ENCODE data around the gene CHMP6.

Gene CHMP6

GRCh38 chr17:80970762-80971703 lies 20.6 kb upstream of the CHMP6 start:
- DNase-seq (ENCODE audit: low read depth), result no peak

DNA sequence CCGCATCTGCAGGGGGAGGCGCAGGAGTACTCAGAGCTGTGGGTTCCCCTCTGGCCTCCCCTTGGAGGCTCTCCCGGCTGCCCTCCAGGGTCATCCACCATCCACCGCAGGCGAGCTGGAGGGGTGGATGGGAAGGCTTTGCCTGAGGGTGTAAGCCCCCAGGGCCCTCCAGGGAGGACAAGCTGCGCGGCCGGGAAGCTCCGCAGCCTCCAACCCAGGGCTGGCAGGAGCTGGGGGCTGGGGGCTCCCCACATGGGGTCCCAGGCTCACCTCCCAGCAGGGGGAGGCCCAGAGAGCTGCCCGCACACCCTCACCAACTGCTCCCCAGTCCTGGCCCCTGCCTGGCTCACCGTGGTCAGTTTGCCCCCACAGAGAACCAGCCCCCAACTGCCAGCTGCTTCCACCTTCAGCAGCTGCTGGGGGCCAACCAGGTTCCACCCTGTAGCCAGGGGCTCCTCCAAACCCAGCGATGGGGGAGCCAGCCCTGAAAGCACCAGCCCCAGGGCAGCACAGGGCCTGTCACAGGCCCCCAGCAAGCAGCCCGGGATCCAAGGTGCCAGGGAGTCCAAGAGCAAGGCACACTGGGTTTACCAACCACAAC lies 19.8 kb upstream of the CHMP6 start:
- DNase-seq (ENCODE audit: low read depth), result no peak

DNA sequence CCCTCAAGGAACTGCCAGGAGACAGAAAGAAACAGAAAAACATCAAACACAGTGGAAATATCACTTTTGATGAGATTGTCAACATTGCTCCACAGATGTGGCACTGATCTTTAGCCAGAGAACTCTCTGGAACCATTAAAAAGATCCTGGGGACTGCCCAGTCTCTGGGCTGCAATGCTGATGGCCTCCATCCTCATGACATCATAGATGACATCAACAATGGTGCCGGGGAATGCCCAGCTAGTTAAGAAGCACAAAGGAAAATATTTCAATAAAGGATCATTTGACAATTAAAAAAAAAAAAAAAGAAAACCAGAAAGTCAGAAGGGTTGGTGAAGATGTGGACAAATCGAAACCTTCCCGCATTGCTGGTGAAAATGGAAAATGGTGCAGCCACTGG lies 14.9 kb upstream of the CHMP6 start:
- no peak for DNase-seq (ENCODE audit: low read depth)

DNA sequence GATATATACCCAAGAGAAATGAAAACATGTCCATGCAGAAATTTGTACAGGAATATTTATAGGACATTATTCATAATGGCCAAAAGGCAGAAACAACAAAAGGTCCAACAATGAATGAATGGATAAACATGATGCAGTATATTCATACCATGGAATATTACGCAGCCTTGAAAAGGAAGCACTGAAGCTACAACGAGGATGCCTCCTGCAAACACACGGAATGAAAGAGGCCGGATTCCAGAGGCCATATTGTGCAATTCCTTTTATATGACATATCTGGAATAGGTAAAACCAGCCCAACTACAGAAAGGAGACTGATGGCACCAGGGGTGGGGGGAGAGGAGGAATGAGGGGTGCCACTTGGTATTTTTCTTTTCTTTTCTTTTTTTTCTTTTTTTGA lies 14.5 kb upstream of the CHMP6 start:
- no peak for DNase-seq (ENCODE audit: low read depth)

- DNase-seq (ENCODE audit: low read depth), result no peak
Observed at GRCh38 chr17:80978499-80979497, 12.8 kb upstream of the CHMP6 start.

GRCh38 chr17:80979547-80980378 lies 11.9 kb upstream of the CHMP6 start:
- DNase-seq (ENCODE audit: low read depth), result no peak

DNA sequence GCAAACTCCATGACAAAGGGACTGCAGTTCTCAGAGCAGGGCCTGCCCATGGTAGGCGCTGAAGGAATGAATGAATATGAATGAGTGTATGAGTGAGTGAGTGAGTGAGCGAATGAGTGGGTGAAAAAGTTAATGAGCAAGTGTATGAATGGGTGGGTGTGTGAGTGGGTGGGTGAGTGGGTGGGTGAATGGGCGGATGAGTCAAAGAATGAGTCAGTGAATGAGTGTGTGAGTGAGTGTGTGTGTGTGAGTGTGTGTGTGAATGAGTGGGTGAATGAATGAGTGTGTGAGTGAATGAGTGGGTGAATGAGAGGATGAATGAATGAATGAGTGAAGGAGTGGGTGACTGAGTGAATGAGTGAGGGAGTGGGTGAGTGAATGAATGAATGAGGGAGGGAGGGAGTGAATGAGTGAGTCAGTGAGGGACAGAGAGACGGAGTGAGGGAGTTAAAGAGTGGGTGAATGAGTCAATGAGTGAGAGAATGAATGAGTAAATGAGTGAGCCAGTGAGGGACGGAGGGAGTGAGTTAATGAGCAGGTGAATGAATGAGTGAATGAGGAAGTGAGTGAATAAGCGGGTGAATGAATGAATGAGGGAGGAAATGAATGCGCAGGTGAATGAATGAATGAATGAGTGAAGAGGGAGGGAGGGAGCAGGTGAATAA lies 11.1 kb upstream of the CHMP6 start:
- DNase-seq (ENCODE audit: low read depth), result no peak

DNA sequence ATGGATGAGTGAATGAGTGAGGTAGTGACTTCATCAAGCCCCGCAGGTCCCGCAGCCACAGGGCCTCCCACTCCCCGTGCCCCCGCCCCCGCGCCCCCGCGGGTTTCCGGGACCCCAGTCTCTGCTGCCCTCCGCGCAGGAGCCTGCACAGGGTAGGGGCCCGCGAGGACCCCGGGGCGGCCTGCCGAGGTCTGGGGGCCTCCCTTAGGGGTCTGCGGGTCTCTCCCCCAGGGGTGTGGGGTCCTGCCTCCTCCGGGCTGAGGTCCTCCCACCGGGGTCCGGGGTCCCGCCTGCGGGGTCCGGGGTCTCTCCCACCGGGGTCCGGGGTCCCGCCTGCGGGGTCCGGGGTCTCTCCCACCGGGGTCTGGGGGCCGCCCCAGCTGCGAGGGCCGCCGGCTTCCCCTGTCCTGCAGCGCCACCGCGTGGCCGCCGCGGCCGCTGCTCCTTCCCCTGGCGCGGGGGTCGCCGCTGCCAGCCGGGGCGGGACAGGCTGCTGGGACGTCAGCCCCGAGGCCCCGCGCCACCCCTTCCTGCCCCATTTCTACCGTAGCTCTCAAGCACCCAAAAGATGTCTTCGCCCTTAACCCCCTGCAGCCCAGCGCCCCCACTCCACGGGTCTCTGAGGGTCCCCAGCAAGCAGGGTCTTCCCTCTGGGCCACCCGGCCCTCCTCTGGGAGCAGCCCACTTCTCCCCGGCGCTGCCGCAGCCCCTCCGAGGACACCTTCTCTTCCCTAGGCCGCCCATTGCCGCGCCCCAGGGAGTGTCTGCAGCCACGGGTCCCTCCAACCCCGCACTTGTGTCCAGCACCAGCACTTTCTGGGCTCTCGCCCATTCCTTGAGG lies 10.4 kb upstream of the CHMP6 start:
- no peak for DNase-seq (ENCODE audit: low read depth)

- no peak for DNase-seq (ENCODE audit: low read depth)
Observed at GRCh38 chr17:80981929-80982425, 9.7 kb upstream of the CHMP6 start.

DNA sequence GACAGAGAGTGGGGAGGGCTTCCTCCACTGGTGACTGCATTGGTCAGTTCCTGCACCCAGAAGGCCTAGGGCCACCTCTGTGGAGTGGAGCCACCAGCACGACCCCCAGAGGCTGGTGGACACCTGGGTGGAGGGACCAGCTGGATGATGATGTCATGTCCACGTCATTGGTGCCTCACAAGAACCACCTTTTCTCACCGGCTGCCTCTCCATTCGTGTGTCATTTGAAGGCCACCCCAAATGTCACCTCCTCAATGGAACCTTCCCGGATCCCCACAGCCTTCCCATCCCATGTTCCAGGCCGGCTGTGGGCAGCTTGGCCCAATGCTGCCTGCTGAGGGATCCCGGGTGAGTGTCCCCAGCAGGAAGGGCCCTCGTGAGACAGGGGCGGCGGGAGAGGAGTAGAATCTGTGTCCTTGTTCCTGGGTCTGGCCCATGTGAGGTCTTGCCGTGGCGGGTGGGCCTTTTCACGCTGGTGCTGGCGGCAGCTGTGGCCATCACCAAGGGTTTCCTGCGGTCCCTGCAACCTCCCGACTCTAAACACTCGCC lies 9.1 kb upstream of the CHMP6 start:
- no peak for DNase-seq (ENCODE audit: low read depth)

GRCh38 chr17:80983545-80983944 lies 8.1 kb upstream of the CHMP6 start:
- no peak for DNase-seq (ENCODE audit: low read depth)

DNA sequence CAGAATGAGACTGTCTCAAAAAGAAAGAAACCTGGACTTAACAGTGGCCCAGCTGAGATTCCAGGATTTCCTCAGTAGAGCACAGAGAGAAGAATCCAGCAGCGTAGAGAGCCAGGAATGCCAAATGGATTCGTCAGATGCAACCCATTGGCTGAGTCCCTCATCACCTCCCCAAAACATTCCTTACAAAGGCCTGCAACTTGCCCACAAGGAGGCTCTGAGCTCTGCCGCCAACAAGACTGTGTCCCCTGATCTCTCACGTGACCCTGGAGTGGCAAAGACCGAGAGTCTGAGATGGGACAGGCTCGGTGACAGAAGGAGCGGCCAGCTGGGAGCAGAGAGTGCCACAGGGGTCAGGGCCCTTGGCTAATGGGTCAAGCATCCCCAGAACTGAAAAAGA lies 6.9 kb upstream of the CHMP6 start:
- DNase-seq (ENCODE audit: low read depth), result no peak

- DNase-seq (ENCODE audit: low read depth), result no peak
Observed at GRCh38 chr17:80986046-80986445, 5.6 kb upstream of the CHMP6 start.

DNA sequence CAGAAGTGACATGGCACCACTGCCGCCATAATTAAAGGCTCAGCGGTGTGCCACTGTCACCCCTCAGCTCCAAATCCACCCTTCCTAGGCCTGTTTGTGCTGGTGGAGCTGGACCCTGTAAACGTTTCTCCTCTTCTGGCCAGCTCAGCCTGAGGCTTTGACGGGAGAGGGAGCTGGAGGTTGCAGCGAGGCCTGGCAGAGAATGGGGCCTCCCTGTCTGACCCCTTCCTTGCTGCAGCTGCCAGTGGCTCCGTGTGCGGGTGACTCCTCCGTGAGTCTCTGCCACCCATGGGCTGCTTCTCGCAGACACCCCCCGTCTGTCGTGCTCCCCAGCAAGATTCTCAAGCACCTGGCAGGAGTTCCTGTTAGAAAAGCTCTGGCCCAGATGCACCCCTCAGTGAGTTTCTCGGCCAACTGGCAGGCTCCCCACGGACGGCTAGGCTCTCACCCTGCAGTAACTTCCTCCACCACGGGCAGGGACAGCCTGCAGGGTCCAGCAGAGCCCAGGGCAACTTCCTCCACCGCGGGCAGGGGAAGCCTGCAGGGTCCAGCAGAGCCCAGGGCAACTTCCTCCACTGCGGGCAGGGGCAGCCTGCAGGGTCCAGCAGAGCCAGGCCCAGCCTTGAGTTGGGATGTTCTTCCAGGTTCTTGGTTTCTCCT lies 4.7 kb upstream of the CHMP6 start:
- no peak for DNase-seq (ENCODE audit: low read depth)

GRCh38 chr17:80987941-80988461 lies 3.6 kb upstream of the CHMP6 start:
- no peak for DNase-seq (ENCODE audit: low read depth)

GRCh38 chr17:80989586-80989913 lies 2.1 kb upstream of the CHMP6 start:
- no peak for DNase-seq (ENCODE audit: low read depth)

DNA sequence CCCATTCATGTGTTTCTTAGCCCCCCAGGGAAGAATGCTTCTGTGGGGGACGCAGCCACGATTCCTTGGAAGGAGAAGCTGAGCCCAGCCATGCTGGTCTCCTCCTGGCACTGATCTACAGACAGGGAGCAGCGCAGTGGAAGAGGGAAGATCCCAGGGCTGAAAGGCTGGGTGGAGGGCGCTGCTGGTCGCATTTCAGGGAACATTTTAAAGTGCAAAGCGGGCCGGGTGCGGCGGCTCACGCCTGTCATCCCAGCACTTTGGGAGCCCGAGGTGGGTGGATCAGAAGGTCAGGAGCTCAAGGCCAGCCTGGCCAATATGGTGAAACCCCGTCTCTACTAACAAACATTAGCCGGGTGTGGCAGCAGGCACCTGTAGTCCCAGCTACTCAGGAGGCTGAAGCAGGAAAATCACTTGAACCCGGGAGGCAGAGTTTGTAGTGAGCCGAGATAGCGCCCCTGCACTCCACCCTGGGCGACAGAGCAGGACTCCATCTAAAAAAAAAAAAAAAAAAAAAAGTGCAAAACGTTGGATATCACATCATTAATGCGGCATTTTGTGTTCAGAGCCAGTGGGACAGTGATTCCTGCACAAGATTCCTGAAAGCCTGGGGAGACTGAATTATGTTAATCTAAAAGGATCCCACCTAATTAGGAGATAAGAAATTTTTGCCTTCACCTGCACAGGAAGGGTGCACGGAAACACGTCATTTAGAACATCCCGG lies 558 bp upstream of the CHMP6 start:
- DNase-seq (ENCODE audit: low read depth), result no peak
